GM10248 (cell line): ENCODE measurements around the gene MTMR3.

Experiments used
- CTCF ChIA-PET: fragments of 300-600 bp; sonication (Branson Sonifier 250); formaldehyde crosslinking; extraction: SDS; loops from one replicate; lab custom pipeline; 2021; ENCODE audit warnings: antibody characterized with exemption; lab: Yijun Ruan, JAX
- POLR2A ChIA-PET: fragments of 350-650 bp; sonication (Branson Sonifier 250); formaldehyde crosslinking; extraction: SDS; loops from one replicate; lab custom pipeline; 2020; ENCODE audit warnings: antibody characterized with exemption; lab: Yijun Ruan, JAX
- DNase-seq: peaks from one replicate; pipeline ENCODE4 v3.0.0; 2012; ENCODE audit errors: extremely low spot score
- CTCF ChIP-seq: IDR thresholded peaks from 2 replicates; pipeline ENCODE4 v1.5.1; 2012; ENCODE audit warnings: mild to moderate bottlenecking, low read depth; ENCODE audit errors: extremely low read depth, missing control alignments, control extremely low read depth

Gene MTMR3

GRCh38 chr22:30010789-30011405 is 127.9 kb downstream of the MTMR3 start:
- DNase-seq: no peak
- CTCF ChIA-PET: interaction anchor here (1.9 to 9.6 kb wide), 2 partner anchors 6 to 375 kb away, joined by 5 to 86 read pairs; no protein-coding TSS in a partner anchor
- no peak for TF ChIP-seq CTCF
- POLR2A ChIA-PET: interaction anchor here (0.7 kb wide), 1 partner anchor 315 kb away, joined by 3 read pairs; no protein-coding TSS in a partner anchor

- ChIA-PET POLR2A (no interaction called here), CTCF (interaction anchor here (1.3 to 9.6 kb wide), 4 partner anchors 9 to 25 kb away, joined by 3 to 86 read pairs (median 3); no protein-coding TSS in a partner anchor)
- no peak for DNase-seq
- TF ChIP-seq CTCF: no peak
Measured at GRCh38 chr22:30013201-30013600, 130.2 kb downstream of the MTMR3 start.

GRCh38 chr22:30014244-30014643 is 131.3 kb downstream of the MTMR3 start:
- no peak for TF ChIP-seq CTCF
- ChIA-PET CTCF (interaction anchor here (9.6 kb wide), 1 partner anchor 10 kb away, joined by 86 read pairs; no protein-coding TSS in a partner anchor), POLR2A (interaction anchor here (0.7 kb wide), 1 partner anchor 136 kb away, joined by 3 read pairs; no protein-coding TSS in a partner anchor)
- DNase-seq: no peak

- ChIA-PET CTCF (interaction anchor here (0.9 to 9.6 kb wide), 5 partner anchors 11 to 93 kb away, joined by 3 to 86 read pairs (median 5); no protein-coding TSS in a partner anchor), POLR2A (no interaction called here)
- no peak for TF ChIP-seq CTCF
- DNase-seq: no peak
Measured at GRCh38 chr22:30015229-30015797, 132.3 kb downstream of the MTMR3 start.

- TF ChIP-seq CTCF: no peak
- no peak for DNase-seq
- ChIA-PET POLR2A (no interaction called here), CTCF (interaction anchor here (0.9 to 9.6 kb wide), 5 partner anchors 10 to 92 kb away, joined by 3 to 86 read pairs (median 5); no protein-coding TSS in a partner anchor)
Measured at GRCh38 chr22:30015846-30016245, 132.9 kb downstream of the MTMR3 start.

- ChIA-PET CTCF (interaction anchor here (1.0 to 9.6 kb wide), 4 partner anchors 9 to 20 kb away, joined by 3 to 86 read pairs (median 6); no protein-coding TSS in a partner anchor), POLR2A (no interaction called here)
- TF ChIP-seq CTCF: no peak
- no peak for DNase-seq
Measured at GRCh38 chr22:30016596-30016995, 133.6 kb downstream of the MTMR3 start.
